ENCODE measurements around the gene ATF2.

The ATF2 gene

DNA sequence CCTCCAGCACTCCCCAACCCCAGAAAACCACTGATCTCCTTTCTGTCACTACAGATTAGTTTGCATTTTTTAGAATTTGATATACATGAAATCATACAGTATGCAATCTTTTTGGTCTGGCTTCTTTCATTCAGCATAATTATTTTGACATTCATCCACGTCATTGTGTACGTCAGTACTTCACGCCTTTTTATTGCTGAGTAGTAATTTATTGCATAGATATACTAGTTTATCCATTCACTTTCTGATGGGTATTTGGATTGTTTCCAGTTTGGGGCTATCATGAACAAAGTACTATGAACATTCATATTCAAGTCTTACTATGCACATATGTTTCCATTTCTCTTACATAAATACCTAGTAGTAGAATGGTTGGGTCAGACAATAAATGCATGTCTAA lies 142.8 kb downstream of the ATF2 start:
- no peak for DNase-seq (ENCODE audit: low read depth)

DNA sequence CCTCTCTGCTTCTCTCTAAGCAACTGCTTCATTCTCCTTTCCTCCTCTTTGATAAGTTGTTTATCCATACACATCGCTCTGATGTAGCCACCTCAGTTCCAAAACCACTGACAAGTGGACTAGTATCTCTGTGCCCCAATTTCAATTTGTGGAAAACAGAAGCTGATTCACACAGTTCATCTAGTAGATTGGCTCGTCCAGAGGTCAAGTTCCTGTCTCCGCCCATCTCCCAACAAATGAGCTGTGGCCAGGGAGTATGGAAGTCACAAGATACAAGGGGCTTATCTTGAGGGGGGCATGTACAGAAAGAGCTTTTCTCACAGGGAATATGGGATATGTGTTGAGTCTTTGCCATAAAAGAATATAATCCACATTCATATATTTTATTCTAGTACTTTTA lies 145.1 kb downstream of the ATF2 start:
- no peak for DNase-seq (ENCODE audit: low read depth)
